ENCODE measurements around the gene ZNF117.
A peak's percentile ranks its signal among the peaks of the same experiment; 100 is the strongest.
"Not testable (repeated sequence)": the region's sequence is repeated elsewhere in the genome, so short reads cannot be mapped to it uniquely, and the experiment has no call there.

Gene ZNF117

DNA sequence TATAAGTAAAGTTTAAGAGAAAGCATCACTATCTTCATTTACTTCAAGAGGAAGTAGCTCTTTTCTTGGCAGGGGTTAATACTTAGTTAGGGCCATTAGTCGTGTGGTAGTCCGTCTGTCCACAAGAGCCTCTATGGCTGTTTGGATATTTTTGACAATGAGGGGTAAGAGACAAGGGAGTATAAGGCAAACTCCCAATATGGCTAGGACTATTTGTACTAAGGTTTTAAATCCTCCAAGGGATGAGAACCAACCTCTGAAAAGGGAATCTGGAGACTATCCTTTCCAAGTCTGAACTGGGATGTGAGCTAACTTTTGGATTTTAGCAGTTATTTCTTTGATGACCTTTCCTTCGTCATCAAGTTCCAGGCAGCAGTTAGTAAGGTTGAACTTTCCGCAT lies at the start of gene ZNF117:
Gene ZNF117, minus strand, starts transcription at position 101 of the 400 bp plus-strand sequence.
- H3K4me3 ChIP-seq (ENCODE audit: low read length): no peak within 1 kb of the TSS
- DNase-seq (ENCODE audit: low read depth): no peak
- TF ChIP-seq CTCF (IDR thresholded peaks at IDR 0.05; ENCODE audit: insufficient read depth, low read depth, low read length, missing control alignments): no peak

GRCh38 chr7:65038767-65039166 lies 47.9 kb upstream of the ZNF117 start:
- DNase-seq (ENCODE audit: low read depth): peak; percentile 29
- H3K4me3 ChIP-seq (ENCODE audit: low read length): peak overlapping the region; percentile 67

DNA sequence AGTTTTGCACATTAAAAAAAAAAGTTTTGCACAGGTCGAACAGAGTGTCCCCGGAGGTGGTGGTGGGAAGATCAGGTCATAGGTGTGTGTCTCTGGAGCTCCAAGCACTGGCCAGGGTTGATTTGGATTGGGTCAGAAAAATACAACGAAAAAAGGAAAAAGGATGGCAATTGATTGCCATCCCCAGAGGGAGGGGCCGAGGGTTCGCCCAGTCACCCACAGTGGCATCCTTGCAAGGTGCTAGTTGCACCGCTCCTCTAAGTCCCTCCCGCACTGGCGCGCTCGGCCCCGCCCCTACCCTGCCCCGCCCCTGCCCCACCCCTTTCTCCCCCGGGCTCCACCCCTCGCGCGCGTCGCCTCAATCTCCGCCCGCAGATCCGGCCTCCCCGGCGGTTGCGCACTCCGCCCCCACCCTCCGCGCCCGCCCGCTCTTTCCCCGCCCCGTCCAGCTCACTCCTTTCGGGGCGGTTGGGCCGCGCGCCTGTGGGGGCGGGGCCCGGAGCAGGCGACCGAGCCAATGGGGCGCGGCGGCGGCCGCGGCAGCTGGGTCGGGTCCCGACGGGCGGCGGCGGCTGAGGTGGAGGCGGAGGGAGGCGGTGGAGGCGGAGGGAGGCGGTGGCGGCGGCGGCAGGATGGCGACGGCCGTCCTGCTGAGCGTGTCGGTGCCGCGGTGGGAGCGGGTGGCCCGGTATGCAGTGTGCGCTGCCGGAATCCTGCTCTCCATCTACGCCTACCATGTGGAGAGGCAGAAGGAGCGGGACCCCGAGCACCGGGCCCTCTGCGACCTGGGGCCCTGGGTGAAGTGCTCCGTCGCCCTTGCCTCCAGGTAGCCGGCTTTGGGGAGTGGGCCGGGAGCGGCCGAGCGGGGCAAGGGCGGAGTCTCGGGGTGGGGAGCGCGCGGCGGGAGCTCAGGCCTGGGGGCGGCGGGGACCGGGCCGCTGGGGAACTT lies 47.2 kb upstream of the ZNF117 start:
- DNase-seq (ENCODE audit: low read depth): peak; percentile 95
- peak overlapping the region; percentile 67 for H3K4me3 ChIP-seq (ENCODE audit: low read length)
- TF ChIP-seq CTCF (IDR thresholded peaks at IDR 0.05; ENCODE audit: insufficient read depth, low read depth, low read length, missing control alignments): no peak

DNA sequence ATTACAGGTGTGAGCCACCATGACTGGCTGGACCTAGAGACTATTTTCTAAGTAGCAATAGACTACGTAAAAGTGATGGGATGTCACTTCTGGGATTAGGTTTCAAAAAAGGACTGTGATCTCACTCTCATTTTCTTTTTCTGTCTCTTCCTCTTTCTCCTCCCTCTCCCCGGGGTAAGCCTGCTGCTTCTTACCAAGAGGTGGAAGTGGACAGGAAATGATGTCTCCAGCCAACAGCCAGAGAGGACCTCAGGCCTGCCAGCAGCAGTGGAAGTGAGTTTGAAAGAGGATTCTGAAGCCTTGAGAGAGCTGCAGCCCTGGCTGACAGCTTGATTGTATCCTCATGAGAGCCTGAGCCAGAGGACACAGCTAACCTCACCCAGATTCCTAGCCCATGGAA lies 45.7 kb upstream of the ZNF117 start:
- not testable (repeated sequence) for H3K4me3 ChIP-seq (ENCODE audit: low read length); DNase-seq (ENCODE audit: low read depth)

DNA sequence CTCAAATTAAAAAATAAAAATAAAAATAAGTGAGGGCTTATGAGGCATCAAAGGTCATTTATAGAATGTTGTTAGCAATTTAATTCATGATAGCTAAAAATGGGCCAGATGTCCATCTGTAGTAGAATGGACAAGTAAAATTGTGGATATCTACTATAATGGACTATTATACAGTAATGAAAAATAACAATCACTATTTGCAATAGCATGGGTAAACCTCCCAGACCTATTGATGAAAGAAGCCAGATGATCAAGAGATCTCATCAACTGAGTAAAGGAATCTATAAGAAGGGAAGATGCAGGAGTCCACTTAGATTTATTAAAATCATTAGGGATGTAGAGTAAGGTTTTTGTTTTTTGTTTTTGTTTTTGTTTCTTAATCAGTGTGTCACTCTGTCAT lies 44.6 kb upstream of the ZNF117 start:
- not testable (repeated sequence) for DNase-seq (ENCODE audit: low read depth); H3K4me3 ChIP-seq (ENCODE audit: low read length)

DNA sequence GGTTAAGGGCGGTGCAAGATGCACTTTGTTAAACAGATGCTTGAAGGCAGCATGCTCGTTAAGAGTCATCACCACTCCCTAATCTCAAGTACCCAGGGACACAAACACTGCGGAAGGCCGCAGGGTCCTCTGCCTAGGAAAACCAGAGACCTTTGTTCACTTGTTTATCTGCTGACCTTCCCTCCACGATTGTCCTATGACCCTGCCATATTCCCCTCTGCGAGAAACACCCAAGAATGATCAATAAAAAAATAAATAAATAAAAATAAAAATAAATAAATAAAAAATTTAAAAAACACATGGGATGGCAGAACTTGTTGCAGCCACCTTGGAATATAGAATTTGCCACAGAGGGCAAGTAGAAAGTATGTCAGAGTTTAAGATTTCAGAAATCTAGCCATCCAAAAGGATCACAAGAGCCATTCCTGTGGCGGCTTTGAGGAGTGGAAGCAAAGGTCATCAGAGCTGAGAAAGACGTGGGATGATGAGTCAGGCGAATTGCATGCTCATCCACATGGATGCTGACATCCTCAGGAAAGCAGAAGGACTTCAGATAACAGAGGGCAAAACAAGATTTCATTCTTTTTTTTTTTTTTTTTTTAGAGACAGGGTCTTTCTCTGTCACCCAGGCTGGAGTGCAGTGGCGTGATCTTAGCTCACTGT lies 43.4 kb upstream of the ZNF117 start:
- DNase-seq (ENCODE audit: low read depth); H3K4me3 ChIP-seq (ENCODE audit: low read length): not testable (repeated sequence)

GRCh38 chr7:65033391-65033790 lies 42.6 kb upstream of the ZNF117 start:
- not testable (repeated sequence) for H3K4me3 ChIP-seq (ENCODE audit: low read length); DNase-seq (ENCODE audit: low read depth)

DNA sequence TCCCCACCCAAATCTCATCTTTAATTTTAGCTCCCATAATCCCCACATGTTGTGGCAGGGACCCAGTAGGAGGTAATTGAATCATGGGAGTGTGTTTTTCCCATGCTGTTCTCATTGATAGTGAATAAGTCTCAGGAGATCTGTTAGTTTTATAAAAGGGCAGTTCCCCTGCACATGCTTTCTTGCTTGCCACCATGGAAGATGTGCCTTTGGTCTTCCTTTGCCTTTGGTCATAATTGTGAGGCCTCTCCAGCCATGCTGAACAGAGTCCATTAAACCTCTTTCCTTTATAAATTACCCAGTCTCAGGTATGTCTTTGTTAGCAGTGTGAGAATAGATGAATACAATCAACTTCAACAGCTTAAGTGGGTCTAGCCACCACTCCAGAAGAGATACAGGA lies 34.2 kb upstream of the ZNF117 start:
- H3K4me3 ChIP-seq (ENCODE audit: low read length); DNase-seq (ENCODE audit: low read depth): not testable (repeated sequence)

- not testable (repeated sequence) for H3K4me3 ChIP-seq (ENCODE audit: low read length); DNase-seq (ENCODE audit: low read depth)
These were observed 30.1 kb upstream of the ZNF117 start for GRCh38 chr7:65020978-65021377.

- H3K4me3 ChIP-seq (ENCODE audit: low read length); DNase-seq (ENCODE audit: low read depth): not testable (repeated sequence)
These were observed 19.0 kb upstream of the ZNF117 start for GRCh38 chr7:65009881-65010280.

- DNase-seq (ENCODE audit: low read depth); H3K4me3 ChIP-seq (ENCODE audit: low read length): not testable (repeated sequence)
These were observed 18.6 kb upstream of the ZNF117 start for GRCh38 chr7:65009394-65009793.

DNA sequence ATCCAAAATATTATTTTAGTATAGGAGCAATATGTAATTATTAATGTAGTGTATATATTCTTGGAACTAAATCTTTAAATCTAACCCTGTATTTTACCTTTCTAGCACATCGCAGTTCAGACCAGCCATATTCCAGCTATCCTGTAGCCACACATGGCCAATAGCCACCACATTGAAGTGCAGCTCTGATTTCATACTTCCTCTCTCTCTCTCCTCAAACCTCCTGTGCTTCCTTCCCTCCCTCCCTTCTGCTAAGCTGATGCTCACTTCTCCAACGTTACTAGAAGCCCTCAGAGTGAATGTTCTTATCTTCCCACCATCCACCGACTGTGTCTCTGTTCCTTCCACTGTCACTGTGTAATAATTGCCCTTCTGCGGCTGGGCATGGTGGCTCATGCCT lies 16.2 kb upstream of the ZNF117 start:
- H3K4me3 ChIP-seq (ENCODE audit: low read length); DNase-seq (ENCODE audit: low read depth): not testable (repeated sequence)
